WI38 (cell line): Measurements from ENCODE around the gene DNAJB5.
"Not testable (repeated sequence)": the region's sequence is repeated elsewhere in the genome, so short reads cannot be mapped to it uniquely, and the experiment has no call there.

Experiments
- H3K4me3 ChIP-seq: 2 replicates; pipeline ENCODE4 v1.5.1; 2011; ENCODE audit warnings: low read depth, mild to moderate bottlenecking, control low read depth, low read length
- TF ChIP-seq, protein P1 (sequence below): IDR thresholded peaks from 2 replicates; pipeline ENCODE4 v1.5.1; 2012; ENCODE audit warnings: low read depth, mild to moderate bottlenecking, control low read depth, low read length

The DNAJB5 gene

DNA sequence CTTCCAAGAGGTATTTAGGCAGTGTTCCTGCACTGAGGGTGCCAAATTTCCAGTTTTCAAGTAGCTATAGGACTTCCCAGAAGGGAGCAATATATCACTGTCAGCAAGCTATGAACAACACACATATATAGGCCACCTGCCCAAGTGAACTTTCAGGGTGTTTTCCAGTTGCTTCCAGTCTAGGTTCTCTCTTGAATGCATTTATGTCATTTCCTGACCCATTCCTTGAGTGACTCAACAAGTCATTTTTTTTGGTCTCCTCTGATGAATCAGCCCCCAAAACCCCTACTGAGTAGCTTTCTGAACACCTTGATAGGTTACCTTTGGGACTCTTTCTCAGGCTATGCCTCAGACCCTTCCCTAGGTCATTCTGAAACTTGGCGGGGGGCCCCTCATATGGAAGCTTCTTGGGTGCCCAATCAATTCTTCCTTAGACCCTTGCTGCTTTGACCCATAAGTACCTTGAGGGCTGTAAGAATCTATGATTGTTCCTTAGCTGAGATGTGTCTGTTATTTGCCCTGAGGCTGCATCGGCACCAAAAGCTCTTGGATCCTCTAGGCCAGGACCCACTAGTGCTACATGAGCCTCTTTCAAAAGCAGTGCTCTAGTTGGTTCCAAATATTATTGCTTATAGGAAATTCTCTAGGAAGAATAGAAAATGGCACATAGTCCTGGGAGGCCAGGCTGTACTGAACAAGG lies 12.4 kb downstream of the DNAJB5 start:
- H3K4me3 ChIP-seq = no peak overlapping the region
- TF ChIP-seq, protein P1, sequence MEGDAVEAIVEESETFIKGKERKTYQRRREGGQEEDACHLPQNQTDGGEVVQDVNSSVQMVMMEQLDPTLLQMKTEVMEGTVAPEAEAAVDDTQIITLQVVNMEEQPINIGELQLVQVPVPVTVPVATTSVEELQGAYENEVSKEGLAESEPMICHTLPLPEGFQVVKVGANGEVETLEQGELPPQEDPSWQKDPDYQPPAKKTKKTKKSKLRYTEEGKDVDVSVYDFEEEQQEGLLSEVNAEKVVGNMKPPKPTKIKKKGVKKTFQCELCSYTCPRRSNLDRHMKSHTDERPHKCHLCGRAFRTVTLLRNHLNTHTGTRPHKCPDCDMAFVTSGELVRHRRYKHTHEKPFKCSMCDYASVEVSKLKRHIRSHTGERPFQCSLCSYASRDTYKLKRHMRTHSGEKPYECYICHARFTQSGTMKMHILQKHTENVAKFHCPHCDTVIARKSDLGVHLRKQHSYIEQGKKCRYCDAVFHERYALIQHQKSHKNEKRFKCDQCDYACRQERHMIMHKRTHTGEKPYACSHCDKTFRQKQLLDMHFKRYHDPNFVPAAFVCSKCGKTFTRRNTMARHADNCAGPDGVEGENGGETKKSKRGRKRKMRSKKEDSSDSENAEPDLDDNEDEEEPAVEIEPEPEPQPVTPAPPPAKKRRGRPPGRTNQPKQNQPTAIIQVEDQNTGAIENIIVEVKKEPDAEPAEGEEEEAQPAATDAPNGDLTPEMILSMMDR = no peak

DNA sequence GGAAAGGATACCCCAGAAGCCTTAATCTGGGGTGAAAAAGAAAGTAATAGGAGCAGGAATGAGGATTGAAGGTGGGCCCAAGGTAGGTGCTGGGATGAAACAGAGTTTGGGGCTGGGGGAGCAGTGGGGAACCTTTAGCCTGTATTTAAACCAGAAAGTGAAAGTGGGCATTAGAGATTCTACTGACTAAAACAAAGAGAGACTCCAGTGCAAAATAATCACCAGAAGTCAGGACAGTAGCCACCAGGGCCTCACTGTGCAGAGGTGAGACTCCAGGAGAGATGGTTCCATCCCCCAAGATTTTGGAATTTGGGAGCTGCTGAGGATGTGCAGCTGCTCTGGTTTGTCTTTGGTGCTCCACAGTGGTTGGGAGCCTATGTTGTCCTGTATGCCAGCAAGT lies 13.1 kb downstream of the DNAJB5 start:
- no peak overlapping the region for H3K4me3 ChIP-seq
- TF ChIP-seq, protein P1 = no peak

DNA sequence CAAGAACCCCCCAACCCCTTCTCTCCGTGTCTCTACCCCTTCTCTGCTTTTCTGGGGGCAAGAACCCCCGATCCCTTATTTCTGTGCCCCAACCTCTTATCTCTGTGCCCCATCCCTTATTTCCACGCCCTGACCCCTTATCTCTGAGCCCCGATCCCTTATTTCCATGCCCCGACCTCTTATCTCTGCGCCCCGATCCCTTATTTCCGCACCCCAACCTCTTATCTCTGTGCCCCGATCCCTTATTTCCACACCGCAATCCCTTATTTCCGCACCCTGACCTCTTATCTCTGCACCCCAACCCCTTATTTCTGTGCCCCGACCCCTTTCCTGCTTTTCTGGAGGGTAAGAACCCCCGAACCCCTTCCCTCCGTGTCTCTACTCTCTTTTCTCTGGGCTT lies 14.8 kb downstream of the DNAJB5 start:
- not testable (repeated sequence) for H3K4me3 ChIP-seq

DNA sequence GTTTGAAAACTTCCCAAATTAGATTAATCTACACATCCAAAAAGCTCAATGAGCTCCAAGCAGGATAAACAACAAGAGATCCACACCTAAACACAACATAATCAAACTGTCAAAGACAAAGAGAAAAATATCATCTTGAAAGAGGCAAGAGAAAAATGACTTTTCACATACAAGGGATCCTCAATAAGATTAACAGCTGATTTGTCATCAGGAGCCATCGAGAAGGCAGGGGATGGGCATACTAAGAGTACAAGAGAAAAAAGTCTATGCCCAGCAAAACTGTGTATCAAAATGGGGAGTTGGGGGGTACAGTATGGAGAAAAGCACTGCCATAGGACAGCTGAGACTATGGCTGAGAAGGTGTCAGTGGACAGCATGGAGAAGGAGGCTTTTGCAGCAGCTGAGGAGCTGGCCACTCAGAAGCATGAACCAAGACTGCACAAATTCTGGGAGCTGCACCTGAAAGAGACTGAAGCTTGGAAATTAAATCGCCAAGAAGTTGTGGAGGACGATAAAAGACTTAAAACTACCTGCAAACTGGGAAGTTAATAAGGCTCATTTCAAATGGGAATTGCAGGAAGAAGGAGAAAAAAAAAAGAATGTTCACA lies 20.9 kb downstream of the DNAJB5 start:
- TF ChIP-seq, protein P1 = no peak

DNA sequence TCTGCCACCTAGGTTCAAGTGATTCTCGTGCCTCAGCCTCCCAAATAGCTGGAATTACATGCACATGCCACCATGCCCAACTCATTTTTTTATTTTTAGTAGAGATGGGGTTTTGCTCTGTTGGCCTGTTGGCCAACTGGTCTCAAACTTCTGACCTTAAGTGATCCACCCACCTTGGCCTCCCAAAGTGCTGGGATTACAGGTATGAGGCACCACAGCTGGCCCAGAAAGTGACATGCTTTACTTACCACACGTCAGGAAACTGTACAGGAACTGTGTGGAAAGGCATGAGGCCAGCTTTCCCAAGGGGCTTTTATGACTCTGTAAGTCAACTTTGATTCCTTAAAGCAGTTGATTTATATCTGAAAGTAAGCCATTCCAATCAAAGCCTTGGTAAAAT lies 25.0 kb downstream of the DNAJB5 start:
- no peak overlapping the region for H3K4me3 ChIP-seq
- TF ChIP-seq, protein P1 = no peak

More for the DNA sequence above, 20.9 kb downstream of the DNAJB5 start:
- no peak overlapping the region for H3K4me3 ChIP-seq

DNA sequence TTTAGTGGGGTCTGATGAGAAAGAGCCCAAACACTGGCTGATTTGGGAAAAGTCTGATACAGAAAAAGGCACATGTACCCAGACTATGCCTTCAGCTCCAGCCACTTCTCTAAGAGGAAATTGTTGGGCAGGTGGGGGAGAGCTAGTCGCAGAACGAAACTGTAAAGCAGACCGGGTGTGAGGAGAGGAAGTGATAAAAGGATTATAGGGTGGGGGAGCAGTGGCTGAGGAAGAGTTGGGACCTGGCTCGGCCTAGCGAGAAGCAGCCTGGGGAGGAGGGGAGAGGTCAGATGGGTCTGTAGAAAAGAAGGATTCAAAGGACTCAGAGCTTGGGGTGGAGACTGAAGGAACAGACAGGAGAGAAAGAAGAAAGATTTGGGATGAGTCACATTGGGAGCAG lies 33.9 kb downstream of the DNAJB5 start:
- H3K4me3 ChIP-seq = not testable (repeated sequence)

DNA sequence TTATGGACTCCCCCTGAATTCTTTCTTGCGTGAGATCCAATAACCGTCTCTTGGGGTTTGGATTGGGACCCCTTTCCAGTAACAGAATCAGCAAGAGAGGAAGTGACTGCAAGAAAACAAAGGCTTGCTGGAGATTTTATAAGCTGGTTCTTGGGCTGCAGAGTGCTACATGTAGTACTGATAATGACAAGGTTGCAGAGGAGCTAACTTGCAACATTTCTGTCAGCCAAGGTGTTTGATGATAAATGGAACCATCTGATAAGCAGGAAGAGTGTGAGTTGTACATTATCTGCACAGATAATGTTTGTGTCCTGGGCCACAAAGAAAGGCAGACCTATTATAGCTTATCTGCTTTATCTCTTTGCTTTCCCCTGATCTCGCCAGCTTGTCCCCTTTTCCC lies 37.1 kb downstream of the DNAJB5 start:
- TF ChIP-seq, protein P1 = no peak
- H3K4me3 ChIP-seq = no peak overlapping the region

DNA sequence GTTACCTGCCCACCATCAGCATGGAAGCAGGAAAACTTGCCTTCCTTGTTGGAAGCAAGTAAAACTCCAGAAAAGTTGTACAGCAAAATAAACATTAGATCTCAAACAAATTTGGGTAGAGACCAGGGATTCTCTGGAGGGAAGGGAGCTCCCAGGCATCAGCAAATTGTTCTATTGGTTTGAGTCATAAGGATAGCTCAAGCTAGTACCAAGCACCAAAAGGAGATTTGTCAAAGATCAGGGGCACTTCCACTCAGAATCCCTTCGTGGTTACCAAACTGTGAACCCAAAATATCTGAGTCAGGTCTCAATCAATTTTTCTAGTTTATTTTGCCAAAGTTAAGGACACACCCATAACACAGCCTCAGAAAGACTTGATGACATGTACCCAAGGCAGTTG lies 37.8 kb downstream of the DNAJB5 start:
- TF ChIP-seq, protein P1 = no peak
- no peak overlapping the region for H3K4me3 ChIP-seq
